ENCODE results near the gene RAP2B.

The RAP2B gene

GRCh38 chr3:153160451-153161137 lies 1.4 kb upstream of the RAP2B start:
- DNase-seq (ENCODE audit: low spot score) = peak; percentile 89

- DNase-seq (ENCODE audit: low spot score) = peak; percentile 100
Observed at GRCh38 chr3:153161138-153161713, 800 bp upstream of the RAP2B start.

- DNase-seq (ENCODE audit: low spot score) = peak; percentile 46
Observed at GRCh38 chr3:153162513-153163392, 727 bp downstream of the RAP2B start.

GRCh38 chr3:153163393-153163724 lies 1.3 kb downstream of the RAP2B start:
- DNase-seq (ENCODE audit: low spot score) = peak; percentile 64

- DNase-seq (ENCODE audit: low spot score) = peak; percentile 50
Observed at GRCh38 chr3:153163756-153164550, 1.9 kb downstream of the RAP2B start.

GRCh38 chr3:153165261-153165681 lies 3.2 kb downstream of the RAP2B start:
- DNase-seq (ENCODE audit: low spot score) = peak; percentile 34

GRCh38 chr3:153166206-153166605 lies 4.2 kb downstream of the RAP2B start:
- DNase-seq (ENCODE audit: low spot score) = peak; percentile 48

GRCh38 chr3:153166796-153167195 lies 4.8 kb downstream of the RAP2B start:
- no peak for DNase-seq (ENCODE audit: low spot score)

GRCh38 chr3:153169793-153170383 lies 7.9 kb downstream of the RAP2B start:
- no peak for DNase-seq (ENCODE audit: low spot score)

- no peak for DNase-seq (ENCODE audit: low spot score)
Observed at GRCh38 chr3:153171256-153171655, 9.2 kb downstream of the RAP2B start.

- no peak for DNase-seq (ENCODE audit: low spot score)
Observed at GRCh38 chr3:153171918-153172317, 9.9 kb downstream of the RAP2B start.

GRCh38 chr3:153172796-153173757 lies 11.1 kb downstream of the RAP2B start:
- DNase-seq (ENCODE audit: low spot score) = no peak

GRCh38 chr3:153173758-153174516 lies 11.9 kb downstream of the RAP2B start:
- DNase-seq (ENCODE audit: low spot score) = peak; percentile 7

- DNase-seq (ENCODE audit: low spot score) = no peak
Observed at GRCh38 chr3:153176197-153176596, 14.2 kb downstream of the RAP2B start.

GRCh38 chr3:153180860-153181372 lies 18.9 kb downstream of the RAP2B start:
- DNase-seq (ENCODE audit: low spot score) = no peak

GRCh38 chr3:153182501-153183293 lies 20.7 kb downstream of the RAP2B start:
- DNase-seq (ENCODE audit: low spot score) = peak; percentile 10

GRCh38 chr3:153190923-153191322 lies 28.9 kb downstream of the RAP2B start:
- DNase-seq (ENCODE audit: low spot score) = no peak

GRCh38 chr3:153192327-153192726 lies 30.3 kb downstream of the RAP2B start:
- no peak for DNase-seq (ENCODE audit: low spot score)
